Measurements from ENCODE around the gene MRPL1. TPM values are rescaled to one million over a fixed set of nuclear protein-coding genes. Genes with fewer than 3 reads are reported as not detected.

MRPL1 gene
- polyA plus RNA-seq, 3 donors: 4.0 to 11.8 (median 10.7) TPM

- intact Hi-C loops (cut with micrococcal nuclease): no loop called here
- Mint-ChIP-seq H3K27ac (no peak overlapping the region), H3K9me3 (peaks cover 0 to 2% (median 0%) of the 10 kb centered on the region in 7 donors), H3K4me1 (no peaks in the 10 kb centered on the region), H3K36me3 (no peaks in the 10 kb centered on the region), H3K27me3 (ENCODE audit: low read depth in 3 of 3) (no peaks in the 10 kb centered on the region), H3K4me3 (no peak overlapping the region)
- TF ChIP-seq CTCF (IDR thresholded peaks at IDR 0.05): no peak
- Histone ChIP-seq H3K9me3 (replicated peaks in 1 of 2; ENCODE audit: control insufficient read depth in 1 of 2, insufficient read depth in 1 of 2, low read length in 2 of 2) (no peaks in the 10 kb centered on the region), H3K4me1 (ENCODE audit: control insufficient read depth in 1 of 2, insufficient read depth in 2 of 2, low read length in 2 of 2) (no peaks in the 10 kb centered on the region), H3K4me3 (replicated peaks in 1 of 3; ENCODE audit: low read depth in 2 of 3, low read length in 3 of 3) (no peak overlapping the region), H3K4me2 (replicated peaks; ENCODE audit: extremely low read depth, low read length, poor library complexity, severe bottlenecking) (no peak overlapping the region), H3K79me2 (ENCODE audit: insufficient read depth, low read length) (no peaks in the 10 kb centered on the region), H4K20me1 (ENCODE audit: insufficient read depth, low read length) (no peaks in the 10 kb centered on the region), H3K9ac (ENCODE audit: insufficient read depth, low read length, poor library complexity, severe bottlenecking) (no peak overlapping the region), H3K27ac (ENCODE audit: low read depth in 1 of 2, low read length in 2 of 2) (no peak overlapping the region), H2AFZ (ENCODE audit: insufficient read depth, low read depth, low read length, poor library complexity, severe bottlenecking) (no peak overlapping the region), H3K36me3 (replicated peaks in 1 of 2; ENCODE audit: control insufficient read depth in 1 of 2, insufficient read depth in 2 of 2, low read length in 2 of 2) (no peaks in the 10 kb centered on the region), H3K27me3 (ENCODE audit: control insufficient read depth in 2 of 2, insufficient read depth in 2 of 2, low read length in 2 of 2) (no peaks in the 10 kb centered on the region)
- WGBS (ENCODE audit: insufficient coverage): no CpG with 5 or more reads among the region's 1 CpG
- DNase-seq: no peak
Observed at GRCh38 chr4:77845400-77845799, 17.2 kb upstream of the MRPL1 start.

GRCh38 chr4:77845929-77846328, 16.7 kb upstream of the MRPL1 start:
- peaks cover 0 to 2% (median 0%) of the 10 kb centered on the region in 7 donors for H3K9me3 Mint-ChIP-seq
- no peak overlapping the region for H3K27ac ChIP-seq (ENCODE audit: low read depth in 1 of 2, low read length in 2 of 2)
- no peak overlapping the region for H3K4me3 ChIP-seq (replicated peaks in 1 of 3; ENCODE audit: low read depth in 2 of 3, low read length in 3 of 3)
- no peaks in the 10 kb centered on the region for H3K4me1 Mint-ChIP-seq
- no peak overlapping the region for H3K27ac Mint-ChIP-seq
- no peaks in the 10 kb centered on the region for H3K4me1 ChIP-seq (ENCODE audit: control insufficient read depth in 1 of 2, insufficient read depth in 2 of 2, low read length in 2 of 2)
- TF ChIP-seq CTCF (IDR thresholded peaks at IDR 0.05): no peak
- no peak overlapping the region for H3K9ac ChIP-seq (ENCODE audit: insufficient read depth, low read length, poor library complexity, severe bottlenecking)
- no CpG with 5 or more reads among the region's 3 CpGs for WGBS (ENCODE audit: insufficient coverage)
- intact Hi-C loops (cut with micrococcal nuclease): no loop called here
- H3K27me3 ChIP-seq (ENCODE audit: control insufficient read depth in 2 of 2, insufficient read depth in 2 of 2, low read length in 2 of 2): no peaks in the 10 kb centered on the region
- H2AFZ ChIP-seq (ENCODE audit: insufficient read depth, low read depth, low read length, poor library complexity, severe bottlenecking): no peak overlapping the region
- DNase-seq: no peak
- H3K36me3 ChIP-seq (replicated peaks in 1 of 2; ENCODE audit: control insufficient read depth in 1 of 2, insufficient read depth in 2 of 2, low read length in 2 of 2): no peaks in the 10 kb centered on the region
- H3K27me3 Mint-ChIP-seq (ENCODE audit: low read depth in 3 of 3): no peaks in the 10 kb centered on the region
- H3K79me2 ChIP-seq (ENCODE audit: insufficient read depth, low read length): no peaks in the 10 kb centered on the region
- H3K9me3 ChIP-seq (replicated peaks in 1 of 2; ENCODE audit: control insufficient read depth in 1 of 2, insufficient read depth in 1 of 2, low read length in 2 of 2): no peaks in the 10 kb centered on the region
- H4K20me1 ChIP-seq (ENCODE audit: insufficient read depth, low read length): no peaks in the 10 kb centered on the region
- H3K4me3 Mint-ChIP-seq: no peak overlapping the region
- H3K4me2 ChIP-seq (replicated peaks; ENCODE audit: extremely low read depth, low read length, poor library complexity, severe bottlenecking): no peak overlapping the region
- no peaks in the 10 kb centered on the region for H3K36me3 Mint-ChIP-seq

Data from CD14-positive monocyte (primary cell).